EL (cell line): ENCODE data around the gene NDUFB6.
"Not testable (repeated sequence)": the region's sequence is repeated elsewhere in the genome, so short reads cannot be mapped to it uniquely, and the experiment has no call there.

Experiments
- DNase-seq: peaks from one replicate; pipeline ENCODE4 v3.0.0-alpha.2; 2016

The NDUFB6 gene

DNA sequence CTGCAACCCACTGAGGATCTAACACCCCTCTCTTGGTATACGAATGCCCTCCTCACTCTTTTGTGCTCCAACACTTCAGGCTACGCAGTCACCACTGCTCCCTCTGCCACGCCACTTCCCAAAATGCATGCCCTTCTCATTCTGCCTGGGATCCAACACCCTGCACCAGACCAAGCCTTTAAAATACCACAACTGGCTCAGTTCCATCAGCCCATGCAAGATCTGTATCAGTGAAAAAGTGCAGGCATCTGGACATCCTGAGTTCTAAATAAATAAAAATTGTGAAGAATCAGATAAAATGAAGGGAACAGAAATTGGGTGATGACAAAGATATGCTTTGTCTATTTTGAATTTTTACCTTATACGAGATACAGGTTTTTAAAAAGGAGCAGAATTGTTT, 2.7 kb downstream of the NDUFB6 start:
- no peak for DNase-seq

GRCh38 chr9:32566770-32567169, 6.2 kb downstream of the NDUFB6 start:
- DNase-seq: no peak

GRCh38 chr9:32565967-32566366, 7.0 kb downstream of the NDUFB6 start:
- DNase-seq: no peak

DNA sequence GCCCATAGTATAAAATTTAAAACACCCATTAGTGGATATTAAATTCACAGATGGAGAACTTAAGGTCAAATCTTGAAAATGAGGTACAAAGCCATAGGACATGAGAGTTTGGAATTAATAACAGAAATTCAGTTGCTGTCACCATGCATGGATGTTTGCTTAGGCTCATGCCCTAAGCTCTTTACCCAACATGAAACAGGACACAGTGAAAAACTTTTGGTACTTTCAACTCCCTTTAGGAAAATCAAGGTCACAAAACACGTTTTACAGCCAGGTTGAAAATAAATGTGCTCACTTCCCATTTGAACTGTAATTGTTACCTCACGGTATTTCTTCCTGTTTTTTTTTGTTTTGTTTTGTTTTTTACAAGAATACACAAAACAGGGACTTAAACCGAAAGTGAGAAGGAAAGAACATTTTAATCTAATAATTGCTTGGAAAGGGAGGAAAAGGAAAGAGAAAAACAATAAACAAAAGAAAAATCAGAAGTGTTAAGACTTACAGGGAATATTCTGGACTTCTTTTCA, 14.5 kb downstream of the NDUFB6 start:
- DNase-seq: no peak

GRCh38 chr9:32554591-32554990, 18.4 kb downstream of the NDUFB6 start:
- DNase-seq: no peak

GRCh38 chr9:32554107-32554506, 18.9 kb downstream of the NDUFB6 start:
- DNase-seq: peak; percentile 5

- DNase-seq: peak; percentile 91
Observed at GRCh38 chr9:32552172-32552872, 20.6 kb downstream of the NDUFB6 start, which contains the start of the genes SMIM27 and TOPORS. Gene SMIM27 (plus strand): TSS chr9:32552327. CDS start chr9:32552435, 108 bp downstream. Gene TOPORS (minus strand): TSS chr9:32552586. CDS start chr9:32552436, 150 bp downstream.

GRCh38 chr9:32551276-32552051, 21.5 kb downstream of the NDUFB6 start:
- peak; percentile 71 for DNase-seq

- peak; percentile 91 for DNase-seq
Observed at GRCh38 chr9:32550562-32551275, 22.2 kb downstream of the NDUFB6 start.

DNA sequence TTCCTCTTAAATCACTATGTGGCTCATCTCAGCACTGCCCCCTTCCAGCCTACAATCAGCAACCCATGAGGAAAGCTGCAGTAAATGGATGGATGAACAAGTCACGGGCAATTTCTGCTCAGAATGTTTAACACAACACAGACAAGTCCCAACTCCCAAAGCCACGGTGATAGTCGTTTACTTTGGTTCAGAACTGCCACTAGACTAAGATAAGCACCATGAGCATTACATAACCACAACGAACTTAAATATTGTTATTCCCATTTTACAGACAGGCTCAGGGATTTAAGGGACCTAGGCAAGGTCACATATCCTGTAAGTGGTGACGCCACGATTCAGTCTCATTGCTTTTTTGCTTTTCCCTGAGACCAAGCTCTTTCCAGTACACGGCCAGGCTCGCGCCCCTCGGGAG, 22.8 kb downstream of the NDUFB6 start:
- peak; percentile 40 for DNase-seq

DNA sequence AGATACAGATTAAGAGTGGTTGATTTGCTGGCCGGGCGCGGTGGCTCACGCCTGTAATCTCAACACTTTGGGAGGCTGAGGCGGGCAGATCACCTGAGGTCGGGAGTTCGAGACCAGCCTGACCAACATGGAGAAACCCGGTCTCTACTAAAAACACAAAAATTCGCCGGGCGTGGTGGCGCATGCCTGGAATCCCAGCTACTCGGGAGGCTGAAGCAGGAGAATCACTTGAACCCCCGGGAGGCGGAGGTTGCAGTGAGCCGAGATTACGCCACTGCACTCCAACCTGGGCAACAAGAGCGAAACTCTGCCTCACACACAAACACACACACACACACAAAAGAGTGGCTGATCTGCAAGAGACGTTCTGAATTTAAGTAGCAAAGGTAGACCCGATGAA, 24.7 kb downstream of the NDUFB6 start:
- not testable (repeated sequence) for DNase-seq

- no peak for DNase-seq
Observed at GRCh38 chr9:32545884-32546283, 27.1 kb downstream of the NDUFB6 start.

DNA sequence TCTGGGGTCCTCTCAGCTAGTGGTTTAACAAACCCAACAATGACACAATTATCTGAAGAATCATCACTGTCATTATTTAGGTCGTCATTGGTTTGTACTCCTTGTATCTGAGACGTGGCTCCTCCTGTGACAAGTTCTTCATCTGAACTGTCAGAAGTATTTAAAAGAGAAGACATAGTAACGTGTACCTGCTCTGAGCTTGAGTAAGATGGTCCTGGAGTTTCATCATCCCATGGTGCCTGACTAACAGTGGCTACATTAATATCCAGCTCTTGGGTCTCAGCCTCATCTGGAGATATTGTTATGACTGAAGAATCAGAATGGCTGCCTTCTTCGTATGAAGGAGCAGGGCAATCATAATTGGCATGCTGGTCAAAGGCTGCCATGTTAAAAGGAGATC, 29.9 kb downstream of the NDUFB6 start:
- DNase-seq: no peak

DNA sequence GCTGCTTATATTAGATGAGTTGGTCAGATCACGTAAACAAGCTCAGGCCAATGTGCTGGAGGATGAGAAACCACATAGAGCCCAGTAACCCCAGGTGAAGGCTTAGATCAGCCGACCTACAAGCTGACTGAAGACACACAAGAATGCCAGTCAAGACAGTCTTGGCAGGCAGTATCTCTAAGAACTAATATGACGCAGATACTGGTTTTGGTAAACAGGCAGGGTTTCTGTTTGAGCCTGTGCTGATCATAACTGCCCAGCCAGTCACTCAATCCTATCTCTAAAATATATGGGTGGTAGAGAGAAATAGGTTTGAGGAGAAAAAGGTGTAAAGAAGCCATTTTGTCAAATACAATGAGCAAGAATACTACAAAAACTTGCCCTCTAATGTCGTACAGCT, 39.1 kb downstream of the NDUFB6 start:
- no peak for DNase-seq

GRCh38 chr9:32533336-32533735, 39.6 kb downstream of the NDUFB6 start:
- no peak for DNase-seq

- DNase-seq: no peak
Observed at GRCh38 chr9:32526707-32527048, 46.3 kb downstream of the NDUFB6 start.

DNA sequence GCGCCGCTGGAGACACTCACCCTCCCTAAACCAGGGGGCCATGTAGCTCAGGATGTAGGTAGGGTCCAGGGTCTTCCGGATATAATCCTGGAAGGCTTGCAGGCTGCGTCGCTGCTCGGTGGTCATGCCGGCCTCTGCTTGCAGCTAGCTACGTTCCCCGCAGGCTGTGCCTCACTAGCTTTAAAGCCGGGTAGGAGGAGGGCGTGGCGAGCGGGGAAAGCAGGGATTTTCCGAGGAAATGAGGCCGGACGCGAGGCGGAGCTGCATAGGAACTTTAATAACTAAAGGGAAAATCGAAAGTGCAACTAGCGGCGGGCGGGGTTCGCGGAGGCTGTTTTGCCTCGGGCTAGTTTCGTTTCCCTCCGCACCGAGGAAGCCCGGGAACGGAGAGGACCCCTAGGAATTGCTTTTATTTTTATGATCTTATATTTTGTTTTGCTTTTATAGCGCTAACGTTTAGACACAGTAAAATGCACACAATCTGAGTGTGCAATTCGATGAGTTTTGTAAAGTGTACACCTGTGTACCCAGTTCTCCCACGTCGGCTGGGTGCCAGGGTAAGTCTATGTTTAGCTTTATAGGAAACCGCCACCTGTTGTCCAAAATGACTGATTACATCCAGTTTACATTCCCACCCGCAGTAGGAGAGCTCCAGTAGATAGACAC, 46.8 kb downstream of the NDUFB6 start, which contains the start of gene RIGI:
TSS of gene RIGI (minus strand) at position 156 of the 666 bp plus-strand sequence. CDS start at position 126, 30 bp downstream.
- DNase-seq: peak; percentile 95

- no peak for DNase-seq
Observed at GRCh38 chr9:32525709-32526030, 47.3 kb downstream of the NDUFB6 start.

- peak; percentile 40 for DNase-seq
Observed at GRCh38 chr9:32524892-32525708, 47.9 kb downstream of the NDUFB6 start.

- peak; percentile 23 for DNase-seq
Observed at GRCh38 chr9:32524558-32524891, 48.4 kb downstream of the NDUFB6 start.

DNA sequence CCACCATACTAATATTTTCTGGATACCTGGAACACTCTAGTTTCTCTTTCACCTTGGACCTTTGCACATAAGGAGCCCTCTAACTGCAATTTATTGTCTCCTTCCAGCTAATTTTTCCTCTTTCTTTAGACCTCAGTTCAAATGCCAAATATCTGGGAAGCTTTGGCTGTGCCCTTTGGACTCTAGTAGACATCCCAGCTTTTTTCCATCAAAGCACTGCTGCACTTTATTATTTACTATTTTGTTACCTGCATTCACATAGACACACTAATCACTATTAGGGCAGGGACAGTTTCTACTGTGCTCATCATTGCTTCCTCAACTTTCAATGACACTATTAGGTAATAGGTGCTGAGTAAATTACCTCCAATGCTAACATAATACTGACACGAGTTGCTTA, 49.0 kb downstream of the NDUFB6 start:
- DNase-seq: no peak

GRCh38 chr9:32518276-32518675, 54.7 kb downstream of the NDUFB6 start:
- DNase-seq: no peak
